NT2/D1 (cell line): Measurements from ENCODE around the gene PTPRT.
"Not testable (repeated sequence)": the region's sequence is repeated elsewhere in the genome, so short reads cannot be mapped to it uniquely, and the experiment has no call there.

Experiments used
- DNase-seq: peaks from one replicate; pipeline ENCODE4 v3.0.0-alpha.2; 2011; ENCODE audit warnings: low read depth, low spot score
- H3K27me3 ChIP-seq: 2 replicates; pipeline ENCODE4 v1.6.0; 2011; ENCODE audit warnings: mild to moderate bottlenecking; ENCODE audit not compliant: insufficient read length, insufficient read depth
- H3K36me3 ChIP-seq: 2 replicates; pipeline ENCODE4 v1.6.1; 2011; ENCODE audit warnings: mild to moderate bottlenecking, low read length, mixed read lengths; ENCODE audit not compliant: insufficient read depth, insufficient read length
- H3K4me1 ChIP-seq: 2 replicates; pipeline ENCODE4 v1.5.1; 2011; ENCODE audit not compliant: insufficient read depth, insufficient read length
- H3K4me3 ChIP-seq: 2 replicates; pipeline ENCODE4 v1.5.1; 2011; ENCODE audit warnings: low read depth; ENCODE audit not compliant: insufficient read length
- H3K9ac ChIP-seq: 2 replicates; pipeline ENCODE4 v1.6.0; 2011; ENCODE audit warnings: low read depth; ENCODE audit not compliant: insufficient read length
- H3K9me3 ChIP-seq: 2 replicates; pipeline ENCODE4 v1.5.1; 2011; ENCODE audit warnings: mild to moderate bottlenecking, low read length; ENCODE audit not compliant: insufficient read depth
- SUZ12 ChIP-seq: IDR thresholded peaks from 2 replicates; pipeline ENCODE4 v1.6.1; 2011; ENCODE audit not compliant: insufficient read length, insufficient read depth; ENCODE audit errors: extremely low read depth
- YY1 ChIP-seq: IDR thresholded peaks from 2 replicates; pipeline ENCODE4 v1.6.1; 2011; ENCODE audit not compliant: insufficient read length, insufficient read depth
- ZNF274 ChIP-seq: IDR thresholded peaks from 2 replicates; pipeline ENCODE4 v1.6.1; 2011; ENCODE audit warnings: mild to moderate bottlenecking, low read depth, low read length

PTPRT gene

GRCh38 chr20:42254673-42255072, 935.0 kb downstream of the PTPRT start:
- Histone ChIP-seq H3K9me3 (no peaks in the 10 kb centered on the region), H3K4me1 (no peaks in the 10 kb centered on the region), H3K9ac (no peak overlapping the region), H3K4me3 (no peak overlapping the region), H3K36me3 (no peaks in the 10 kb centered on the region), H3K27me3 (no peaks in the 10 kb centered on the region)
- DNase-seq, result no peak
- TF ChIP-seq SUZ12, result no peak
- TF ChIP-seq ZNF274, result no peak

GRCh38 chr20:42252116-42252515, 937.6 kb downstream of the PTPRT start:
- Histone ChIP-seq H3K9ac (no peak overlapping the region), H3K27me3 (no peaks in the 10 kb centered on the region), H3K4me1 (no peaks in the 10 kb centered on the region), H3K36me3 (no peaks in the 10 kb centered on the region), H3K9me3 (no peaks in the 10 kb centered on the region), H3K4me3 (no peak overlapping the region)
- TF ChIP-seq ZNF274, result no peak
- TF ChIP-seq YY1, result no peak
- TF ChIP-seq SUZ12, result no peak
- DNase-seq, result no peak

- H3K4me1 ChIP-seq, result no peaks in the 10 kb centered on the region
- H3K9me3 ChIP-seq, result no peaks in the 10 kb centered on the region
- H3K9ac ChIP-seq, result no peak overlapping the region
- no peak overlapping the region for H3K4me3 ChIP-seq
- no peaks in the 10 kb centered on the region for H3K27me3 ChIP-seq
- TF ChIP-seq YY1, result no peak
- TF ChIP-seq SUZ12, result no peak
- no peak for TF ChIP-seq ZNF274
- no peak for DNase-seq
- no peaks in the 10 kb centered on the region for H3K36me3 ChIP-seq
Observed at GRCh38 chr20:42218621-42219374, 970.9 kb downstream of the PTPRT start.

GRCh38 chr20:42214074-42214473, 975.6 kb downstream of the PTPRT start:
- TF ChIP-seq SUZ12 (no peak), ZNF274 (no peak), YY1 (no peak)
- H3K9ac ChIP-seq, result no peak overlapping the region
- no peaks in the 10 kb centered on the region for H3K36me3 ChIP-seq
- H3K4me1 ChIP-seq, result no peaks in the 10 kb centered on the region
- no peak for DNase-seq
- no peaks in the 10 kb centered on the region for H3K27me3 ChIP-seq
- H3K4me3 ChIP-seq, result no peak overlapping the region
- no peaks in the 10 kb centered on the region for H3K9me3 ChIP-seq

GRCh38 chr20:42212391-42212790, 977.3 kb downstream of the PTPRT start:
- no peak for DNase-seq
- no peaks in the 10 kb centered on the region for H3K27me3 ChIP-seq

DNA sequence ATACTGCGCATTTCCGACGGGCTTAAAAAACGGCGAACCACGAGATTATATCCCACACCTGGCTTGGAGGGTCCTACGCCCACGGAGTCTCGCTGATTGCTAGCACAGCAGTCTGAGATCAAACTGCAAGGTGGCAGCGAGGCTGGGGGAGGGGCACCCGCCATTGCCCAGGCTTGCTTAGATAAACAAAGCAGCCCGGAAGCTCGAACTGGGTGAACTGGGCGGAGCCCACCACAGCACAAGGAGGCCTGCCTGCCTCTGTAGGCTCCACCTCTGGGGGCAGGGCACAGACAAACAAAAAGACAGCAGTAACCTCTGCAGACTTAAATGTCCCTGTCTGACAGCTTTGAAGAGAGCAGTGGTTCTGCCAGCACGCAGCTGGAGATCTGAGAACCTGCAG, 983.1 kb downstream of the PTPRT start:
- H3K36me3 ChIP-seq, H3K4me3 ChIP-seq, H3K4me1 ChIP-seq, DNase-seq, H3K9me3 ChIP-seq, H3K27me3 ChIP-seq, H3K9ac ChIP-seq: not testable (repeated sequence)

More at GRCh38 chr20:42212391-42212790, 977.3 kb downstream of the PTPRT start:
- H3K4me3 ChIP-seq, result no peak overlapping the region
- H3K9ac ChIP-seq, result no peak overlapping the region
- no peaks in the 10 kb centered on the region for H3K4me1 ChIP-seq
- TF ChIP-seq ZNF274 (no peak), SUZ12 (no peak), YY1 (no peak)
- H3K36me3 ChIP-seq, result no peaks in the 10 kb centered on the region
- no peaks in the 10 kb centered on the region for H3K9me3 ChIP-seq

- DNase-seq, result no peak
- Histone ChIP-seq H3K9ac (no peak overlapping the region), H3K4me1 (no peaks in the 10 kb centered on the region), H3K27me3 (no peaks in the 10 kb centered on the region), H3K4me3 (no peak overlapping the region), H3K9me3 (peaks cover 4% of the 10 kb centered on the region; the same call in 1 of the 2 replicates), H3K36me3 (no peaks in the 10 kb centered on the region)
- TF ChIP-seq SUZ12 (no peak), ZNF274 (no peak), YY1 (no peak)
Observed at GRCh38 chr20:42204109-42204660, 985.5 kb downstream of the PTPRT start.

GRCh38 chr20:42197599-42197998, 992.1 kb downstream of the PTPRT start:
- no peaks in the 10 kb centered on the region for H3K36me3 ChIP-seq
- H3K9me3 ChIP-seq, result no peaks in the 10 kb centered on the region
- no peak for DNase-seq
- H3K27me3 ChIP-seq, result no peaks in the 10 kb centered on the region
- no peak overlapping the region for H3K9ac ChIP-seq
- TF ChIP-seq ZNF274 (no peak), SUZ12 (no peak), YY1 (no peak)
- no peaks in the 10 kb centered on the region for H3K4me1 ChIP-seq
- no peak overlapping the region for H3K4me3 ChIP-seq
